RKO (cell line): ENCODE measurements around the gene PRAMEF4.
A peak's percentile ranks its signal among the peaks of the same experiment; 100 is the strongest.
"Not testable (repeated sequence)": the region's sequence is repeated elsewhere in the genome, so short reads cannot be mapped to it uniquely, and the experiment has no call there.

Source experiments
- DNase-seq: peaks from one replicate; pipeline ENCODE4 v3.0.0-alpha.2; 2016; ENCODE audit warnings: low spot score

Gene PRAMEF4

GRCh38 chr1:12886101-12886500 is at the start of gene PRAMEF4:
Gene PRAMEF4, minus strand, starts transcription at chr1:12886201. Its CDS starts 2,807 bp downstream, at chr1:12883394.
- DNase-seq = not testable (repeated sequence)

- DNase-seq = not testable (repeated sequence)
Observed at GRCh38 chr1:12924368-12924767, 38.4 kb upstream of the PRAMEF4 start.

- DNase-seq = not testable (repeated sequence)
Observed at GRCh38 chr1:12921749-12922148, 35.7 kb upstream of the PRAMEF4 start.

- DNase-seq = not testable (repeated sequence)
Observed at GRCh38 chr1:12916310-12916709, 30.3 kb upstream of the PRAMEF4 start, which contains the start of gene PRAMEF7. Gene PRAMEF7, plus strand, starts transcription at chr1:12916610. Its CDS starts 1,083 bp downstream, at chr1:12917693.

GRCh38 chr1:12903793-12904572 is 18.0 kb upstream of the PRAMEF4 start:
- not testable (repeated sequence) for DNase-seq

GRCh38 chr1:12899186-12899585 is 13.2 kb upstream of the PRAMEF4 start:
- not testable (repeated sequence) for DNase-seq

GRCh38 chr1:12898170-12898569 is 12.2 kb upstream of the PRAMEF4 start, which contains the start of gene PRAMEF10:
Gene PRAMEF10, minus strand, starts transcription at chr1:12898270. Its CDS starts 2,423 bp downstream, at chr1:12895847.
- DNase-seq = not testable (repeated sequence)

GRCh38 chr1:12878453-12878852 is 7.5 kb downstream of the PRAMEF4 start:
- DNase-seq = not testable (repeated sequence)

GRCh38 chr1:12863131-12863880 is 22.7 kb downstream of the PRAMEF4 start:
- DNase-seq = not testable (repeated sequence)

GRCh38 chr1:12856786-12857185 is 29.2 kb downstream of the PRAMEF4 start, which contains the start of gene PRAMEF2:
Gene PRAMEF2, plus strand, starts transcription at chr1:12857086. Its CDS starts 1,924 bp downstream, at chr1:12859010.
- not testable (repeated sequence) for DNase-seq

- peak; percentile 59 for DNase-seq
Observed at GRCh38 chr1:12851779-12852178, 34.2 kb downstream of the PRAMEF4 start.

GRCh38 chr1:12848620-12849019 is 37.4 kb downstream of the PRAMEF4 start, which contains the start of gene HNRNPCL1:
Gene HNRNPCL1, minus strand, starts transcription at chr1:12848720. Its CDS starts 431 bp downstream, at chr1:12848289.
- not testable (repeated sequence) for DNase-seq

- DNase-seq = not testable (repeated sequence)
Observed at GRCh38 chr1:12833251-12833650, 52.8 kb downstream of the PRAMEF4 start.

GRCh38 chr1:12831310-12831709 is 54.7 kb downstream of the PRAMEF4 start, which contains the start of gene PRAMEF11:
Gene PRAMEF11, minus strand, starts transcription at chr1:12831410. Its CDS starts 2,621 bp downstream, at chr1:12828789.
- not testable (repeated sequence) for DNase-seq
